GM23338 (cell line): ENCODE results near the gene RAB34. TPM values are rescaled to one million over a fixed set of nuclear protein-coding genes. Genes with fewer than 3 reads are reported as not detected.

Experiments
- ATAC-seq: fragments of 200-7000 bp; cut with Tn5 transposase; 3 replicates; pipeline ENCODE4 v1.9.1; 2020
- DNase-seq: peaks from one replicate; pipeline ENCODE4 v3.0.0-alpha.2; 2015; ENCODE audit warnings: low spot score
- H2AFZ ChIP-seq: fragments of 200-600 bp; sonication (generic); 2 replicates; pipeline ENCODE4 v1.8.0; 2016; ENCODE audit warnings: antibody characterized with exemption, mild to moderate bottlenecking, moderate library complexity
- H3F3A ChIP-seq: fragments of 200-600 bp; sonication (generic); replicated peaks from 2 replicates; pipeline ENCODE4 v1.8.0; 2017; ENCODE audit warnings: antibody characterized with exemption, mixed run types, low read depth
- H3K27ac ChIP-seq: fragments of 200-600 bp; sonication (generic); 2 replicates; pipeline ENCODE4 v1.6.1; 2016; ENCODE audit warnings: low read depth
- H3K27me3 ChIP-seq: fragments of 200-600 bp; sonication (generic); 2 replicates; pipeline ENCODE4 v1.8.0; 2016; ENCODE audit warnings: mild to moderate bottlenecking, mixed run types, moderate library complexity; ENCODE audit not compliant: insufficient read depth
- H3K36me3 ChIP-seq: fragments of 200-600 bp; sonication (generic); 2 replicates; pipeline ENCODE4 v1.8.0; 2016; ENCODE audit warnings: mild to moderate bottlenecking; ENCODE audit not compliant: insufficient read depth
- H3K4me1 ChIP-seq: fragments of 200-600 bp; sonication (generic); 2 replicates; pipeline ENCODE4 v1.8.0; 2016; ENCODE audit warnings: mild to moderate bottlenecking, moderate library complexity; ENCODE audit not compliant: insufficient read depth
- H3K4me2 ChIP-seq: fragments of 200-600 bp; sonication (generic); 2 replicates; pipeline ENCODE4 v1.7.1; 2017; ENCODE audit warnings: mixed run types
- H3K4me3 ChIP-seq: fragments of 200-600 bp; sonication (generic); 2 replicates; pipeline ENCODE4 v1.6.1; 2016; ENCODE audit warnings: mixed run types
- H3K79me2 ChIP-seq: fragments of 200-600 bp; sonication (generic); replicated peaks from 2 replicates; pipeline ENCODE4 v1.8.0; 2017; ENCODE audit warnings: mild to moderate bottlenecking; ENCODE audit not compliant: insufficient read depth
- H3K9me2 ChIP-seq: fragments of 200-600 bp; sonication (generic); 2 replicates; pipeline ENCODE4 v1.8.0; 2017; ENCODE audit not compliant: insufficient read depth
- H4K20me1 ChIP-seq: fragments of 200-600 bp; sonication (generic); replicated peaks from 2 replicates; pipeline ENCODE4 v1.8.0; 2017; ENCODE audit warnings: mild to moderate bottlenecking; ENCODE audit not compliant: insufficient read depth
- H3K27ac Mint-ChIP-seq: 2 replicates; pipeline ENCODE4 v1.8.0; 2020; ENCODE audit warnings: inconsistent platforms, mild to moderate bottlenecking, moderate library complexity, mixed read lengths
- H3K27me3 Mint-ChIP-seq: 3 replicates; pipeline ENCODE4 v1.8.0; 2022; ENCODE audit warnings: low read depth, mild to moderate bottlenecking, moderate library complexity, mixed read lengths, inconsistent platforms; ENCODE audit not compliant: insufficient read depth, poor library complexity
- H3K36me3 Mint-ChIP-seq: 3 replicates; pipeline ENCODE4 v1.8.0; 2021; ENCODE audit warnings: low read depth, mild to moderate bottlenecking, inconsistent platforms, moderate library complexity, mixed read lengths
- H3K4me1 Mint-ChIP-seq: 3 replicates; pipeline ENCODE4 v1.8.0; 2020; ENCODE audit warnings: mild to moderate bottlenecking, inconsistent platforms, mixed read lengths
- H3K4me3 Mint-ChIP-seq: 3 replicates; pipeline ENCODE4 v1.8.0; 2021; ENCODE audit warnings: moderate library complexity, mild to moderate bottlenecking, inconsistent platforms, mixed read lengths
- H3K9me3 Mint-ChIP-seq: 3 replicates; pipeline ENCODE4 v1.8.0; 2020; ENCODE audit warnings: moderate library complexity, mild to moderate bottlenecking, inconsistent platforms, mixed read lengths
- CREB1 ChIP-seq: fragments of 250-450 bp; sonication (Bioruptor Pico); IDR thresholded peaks from 2 replicates; pipeline ENCODE4 v1.5.0; 2020; ENCODE audit warnings: low read depth, mild to moderate bottlenecking, moderate library complexity
- ETS1 ChIP-seq: IDR thresholded peaks from 2 replicates; pipeline ENCODE4 v1.6.1; 2016; ENCODE audit warnings: antibody characterized with exemption
- EZH2 ChIP-seq: fragments of 200-600 bp; sonication (generic); IDR thresholded peaks from one replicate; pipeline ENCODE4 v1.8.0; 2017; ENCODE audit warnings: antibody characterized with exemption, mild to moderate bottlenecking, low read depth; ENCODE audit not compliant: unreplicated experiment
- EZH2phosphoT487 ChIP-seq: fragments of 200-600 bp; sonication (generic); IDR thresholded peaks from one replicate; pipeline ENCODE4 v1.8.1; 2018; ENCODE audit warnings: antibody characterized with exemption; ENCODE audit not compliant: unreplicated experiment
- JUNB ChIP-seq: IDR thresholded peaks from one replicate; pipeline ENCODE4 v1.6.1; 2016; ENCODE audit warnings: antibody characterized with exemption; ENCODE audit not compliant: unreplicated experiment
- POLR2AphosphoS5 ChIP-seq: IDR thresholded peaks from 2 replicates; pipeline ENCODE4 v1.6.1; 2016; ENCODE audit warnings: antibody characterized with exemption, low read depth
- STAT1 ChIP-seq: IDR thresholded peaks from one replicate; pipeline ENCODE4 v1.6.1; 2016; ENCODE audit warnings: antibody characterized with exemption; ENCODE audit not compliant: unreplicated experiment
- ZNF114 ChIP-seq: fragments of 250-450 bp; sonication (Bioruptor Pico); IDR thresholded peaks from 2 replicates; pipeline ENCODE4 v1.5.0; 2020; ENCODE audit warnings: mild to moderate bottlenecking, moderate library complexity
- ZNF331 ChIP-seq: fragments of 250-450 bp; sonication (Bioruptor Pico); IDR thresholded peaks from 2 replicates; pipeline ENCODE4 v1.5.0; 2020; ENCODE audit warnings: low read depth, mild to moderate bottlenecking, moderate library complexity
- polyA plus RNA-seq: library from polyadenylated mRNA; unstranded; fragments of >200 nt; fragmentation: Nextera tagmentation; extraction: Ambion mirVana; gene quantifications from 2 replicates; pipeline ENCODE4 v1.2.1, GENCODE V29; 2016
- total RNA-seq: library from RNA; depleted of rRNA; stranded (reverse); fragments of >200 nt; shearing (Covaris generic); gene quantifications from 2 replicates; pipeline ENCODE4 v1.2.3, GENCODE V29; 2014
- TF ChIP-seq, protein P1 (sequence below), 2 experiments: fragments of 200-600 bp in 1 of 2; sonication (generic) in 1 of 2; conservative IDR thresholded peaks; 2 replicates each; pipeline versions ENCODE4 v1.5.1 to v1.6.1; 2016 to 2017; ENCODE audit warnings: antibody characterized with exemption in 2 of 2, low read depth in 2 of 2, mild to moderate bottlenecking in 2 of 2, moderate library complexity in 1 of 2
- TF ChIP-seq, protein P2 (sequence below): fragments of 250-450 bp; sonication (Bioruptor Pico); IDR thresholded peaks from 2 replicates; pipeline ENCODE4 v1.5.0; 2020; ENCODE audit warnings: mild to moderate bottlenecking, moderate library complexity

The RAB34 gene
- total and polyA plus RNA-seq, 2 experiments from 2014 or later, result 184 to 394 TPM

DNA sequence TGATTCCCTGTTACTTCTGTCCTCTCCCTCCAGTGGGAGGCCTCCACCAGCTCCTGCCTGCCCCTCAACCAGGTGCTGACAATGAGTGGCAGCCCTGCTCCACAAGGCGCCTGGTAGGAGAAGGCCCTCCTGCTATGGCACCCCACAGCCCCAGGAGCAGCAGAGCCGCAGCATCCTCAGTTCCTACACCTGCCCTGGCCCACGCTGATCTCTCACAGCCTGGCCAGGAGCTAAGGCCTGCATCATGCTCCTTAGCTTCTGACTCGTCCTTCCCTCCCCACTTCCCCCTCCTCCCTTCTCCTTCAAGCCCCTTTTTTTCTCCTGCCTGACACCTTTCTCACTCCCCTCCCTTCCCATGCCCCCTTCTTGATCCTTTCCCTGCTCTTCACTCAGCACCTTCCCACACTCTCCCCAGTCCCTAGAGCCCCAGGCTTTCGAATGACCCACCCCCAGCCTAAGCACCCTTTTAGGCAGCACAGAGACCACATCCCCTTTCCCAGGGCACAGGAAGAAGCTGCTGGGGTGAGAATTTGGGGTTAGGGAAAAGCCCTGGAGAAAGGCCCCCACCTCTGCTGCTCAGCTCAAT lies 12.5 kb downstream of the RAB34 start:
- H3F3A ChIP-seq, result peaks cover 22% of the 10 kb centered on the region
- peaks cover 51% of the 10 kb centered on the region for H3K36me3 Mint-ChIP-seq

More for the DNA sequence above, 12.5 kb downstream of the RAB34 start:
- H3K4me1 ChIP-seq, result peaks cover 12% of the 10 kb centered on the region; the same call in 1 of the 2 replicates
- Mint-ChIP-seq H3K4me1 (peaks cover 44% of the 10 kb centered on the region), H3K4me3 (no peak overlapping the region), H3K27me3 (peaks cover 24% of the 10 kb centered on the region), H3K27ac (peak overlapping the region; percentile 42; the same call in 1 of the 2 replicates), H3K9me3 (no peaks in the 10 kb centered on the region; the same call in 2 of the 3 replicates)
- peaks cover 15% of the 10 kb centered on the region for H3K79me2 ChIP-seq
- H4K20me1 ChIP-seq, result peaks cover 7% of the 10 kb centered on the region; the same call in 1 of the 2 replicates
- ATAC-seq (peak; percentile 12), DNase-seq (no peak)
- no peak overlapping the region for H3K27ac ChIP-seq
- H3K4me3 ChIP-seq, result no peak overlapping the region
- TF ChIP-seq EZH2 (no peak), JUNB (no peak), ETS1 (no peak), ZNF114 (CRISPR knock-in tag) (no peak), CREB1 (no peak), STAT1 (no peak), POLR2AphosphoS5 (no peak), ZNF331 (CRISPR knock-in tag) (no peak), EZH2phosphoT487 (no peak)
- TF ChIP-seq, protein P1, sequence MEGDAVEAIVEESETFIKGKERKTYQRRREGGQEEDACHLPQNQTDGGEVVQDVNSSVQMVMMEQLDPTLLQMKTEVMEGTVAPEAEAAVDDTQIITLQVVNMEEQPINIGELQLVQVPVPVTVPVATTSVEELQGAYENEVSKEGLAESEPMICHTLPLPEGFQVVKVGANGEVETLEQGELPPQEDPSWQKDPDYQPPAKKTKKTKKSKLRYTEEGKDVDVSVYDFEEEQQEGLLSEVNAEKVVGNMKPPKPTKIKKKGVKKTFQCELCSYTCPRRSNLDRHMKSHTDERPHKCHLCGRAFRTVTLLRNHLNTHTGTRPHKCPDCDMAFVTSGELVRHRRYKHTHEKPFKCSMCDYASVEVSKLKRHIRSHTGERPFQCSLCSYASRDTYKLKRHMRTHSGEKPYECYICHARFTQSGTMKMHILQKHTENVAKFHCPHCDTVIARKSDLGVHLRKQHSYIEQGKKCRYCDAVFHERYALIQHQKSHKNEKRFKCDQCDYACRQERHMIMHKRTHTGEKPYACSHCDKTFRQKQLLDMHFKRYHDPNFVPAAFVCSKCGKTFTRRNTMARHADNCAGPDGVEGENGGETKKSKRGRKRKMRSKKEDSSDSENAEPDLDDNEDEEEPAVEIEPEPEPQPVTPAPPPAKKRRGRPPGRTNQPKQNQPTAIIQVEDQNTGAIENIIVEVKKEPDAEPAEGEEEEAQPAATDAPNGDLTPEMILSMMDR (conservative IDR thresholded peaks at IDR 0.05; ENCODE audit: low read depth in 2 of 2), result no peak
- TF ChIP-seq, protein P2, sequence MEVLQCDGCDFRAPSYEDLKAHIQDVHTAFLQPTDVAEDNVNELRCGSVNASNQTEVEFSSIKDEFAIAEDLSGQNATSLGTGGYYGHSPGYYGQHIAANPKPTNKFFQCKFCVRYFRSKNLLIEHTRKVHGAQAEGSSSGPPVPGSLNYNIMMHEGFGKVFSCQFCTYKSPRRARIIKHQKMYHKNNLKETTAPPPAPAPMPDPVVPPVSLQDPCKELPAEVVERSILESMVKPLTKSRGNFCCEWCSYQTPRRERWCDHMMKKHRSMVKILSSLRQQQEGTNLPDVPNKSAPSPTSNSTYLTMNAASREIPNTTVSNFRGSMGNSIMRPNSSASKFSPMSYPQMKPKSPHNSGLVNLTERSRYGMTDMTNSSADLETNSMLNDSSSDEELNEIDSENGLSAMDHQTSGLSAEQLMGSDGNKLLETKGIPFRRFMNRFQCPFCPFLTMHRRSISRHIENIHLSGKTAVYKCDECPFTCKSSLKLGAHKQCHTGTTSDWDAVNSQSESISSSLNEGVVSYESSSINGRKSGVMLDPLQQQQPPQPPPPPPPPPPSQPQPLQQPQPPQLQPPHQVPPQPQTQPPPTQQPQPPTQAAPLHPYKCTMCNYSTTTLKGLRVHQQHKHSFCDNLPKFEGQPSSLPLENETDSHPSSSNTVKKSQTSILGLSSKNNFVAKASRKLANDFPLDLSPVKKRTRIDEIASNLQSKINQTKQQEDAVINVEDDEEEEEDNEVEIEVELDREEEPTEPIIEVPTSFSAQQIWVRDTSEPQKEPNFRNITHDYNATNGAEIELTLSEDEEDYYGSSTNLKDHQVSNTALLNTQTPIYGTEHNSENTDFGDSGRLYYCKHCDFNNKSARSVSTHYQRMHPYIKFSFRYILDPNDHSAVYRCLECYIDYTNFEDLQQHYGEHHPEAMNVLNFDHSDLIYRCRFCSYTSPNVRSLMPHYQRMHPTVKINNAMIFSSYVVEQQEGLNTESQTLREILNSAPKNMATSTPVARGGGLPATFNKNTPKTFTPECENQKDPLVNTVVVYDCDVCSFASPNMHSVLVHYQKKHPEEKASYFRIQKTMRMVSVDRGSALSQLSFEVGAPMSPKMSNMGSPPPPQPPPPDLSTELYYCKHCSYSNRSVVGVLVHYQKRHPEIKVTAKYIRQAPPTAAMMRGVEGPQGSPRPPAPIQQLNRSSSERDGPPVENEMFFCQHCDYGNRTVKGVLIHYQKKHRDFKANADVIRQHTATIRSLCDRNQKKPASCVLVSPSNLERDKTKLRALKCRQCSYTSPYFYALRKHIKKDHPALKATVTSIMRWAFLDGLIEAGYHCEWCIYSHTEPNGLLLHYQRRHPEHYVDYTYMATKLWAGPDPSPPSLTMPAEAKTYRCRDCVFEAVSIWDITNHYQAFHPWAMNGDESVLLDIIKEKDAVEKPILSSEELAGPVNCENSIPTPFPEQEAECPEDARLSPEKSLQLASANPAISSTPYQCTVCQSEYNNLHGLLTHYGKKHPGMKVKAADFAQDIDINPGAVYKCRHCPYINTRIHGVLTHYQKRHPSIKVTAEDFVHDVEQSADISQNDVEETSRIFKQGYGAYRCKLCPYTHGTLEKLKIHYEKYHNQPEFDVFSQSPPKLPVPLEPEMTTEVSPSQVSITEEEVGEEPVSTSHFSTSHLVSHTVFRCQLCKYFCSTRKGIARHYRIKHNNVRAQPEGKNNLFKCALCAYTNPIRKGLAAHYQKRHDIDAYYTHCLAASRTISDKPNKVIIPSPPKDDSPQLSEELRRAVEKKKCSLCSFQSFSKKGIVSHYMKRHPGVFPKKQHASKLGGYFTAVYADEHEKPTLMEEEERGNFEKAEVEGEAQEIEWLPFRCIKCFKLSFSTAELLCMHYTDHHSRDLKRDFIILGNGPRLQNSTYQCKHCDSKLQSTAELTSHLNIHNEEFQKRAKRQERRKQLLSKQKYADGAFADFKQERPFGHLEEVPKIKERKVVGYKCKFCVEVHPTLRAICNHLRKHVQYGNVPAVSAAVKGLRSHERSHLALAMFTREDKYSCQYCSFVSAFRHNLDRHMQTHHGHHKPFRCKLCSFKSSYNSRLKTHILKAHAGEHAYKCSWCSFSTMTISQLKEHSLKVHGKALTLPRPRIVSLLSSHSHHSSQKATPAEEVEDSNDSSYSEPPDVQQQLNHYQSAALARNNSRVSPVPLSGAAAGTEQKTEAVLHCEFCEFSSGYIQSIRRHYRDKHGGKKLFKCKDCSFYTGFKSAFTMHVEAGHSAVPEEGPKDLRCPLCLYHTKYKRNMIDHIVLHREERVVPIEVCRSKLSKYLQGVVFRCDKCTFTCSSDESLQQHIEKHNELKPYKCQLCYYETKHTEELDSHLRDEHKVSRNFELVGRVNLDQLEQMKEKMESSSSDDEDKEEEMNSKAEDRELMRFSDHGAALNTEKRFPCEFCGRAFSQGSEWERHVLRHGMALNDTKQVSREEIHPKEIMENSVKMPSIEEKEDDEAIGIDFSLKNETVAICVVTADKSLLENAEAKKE (CRISPR knock-in tag), result no peak
- no peak overlapping the region for H3K4me2 ChIP-seq
- H3K36me3 ChIP-seq, result peaks cover 3% of the 10 kb centered on the region; the same call in 1 of the 2 replicates
- H3K9me2 ChIP-seq, result no peaks in the 10 kb centered on the region
- no peak overlapping the region for H2AFZ ChIP-seq
- no peaks in the 10 kb centered on the region for H3K27me3 ChIP-seq
